Measurements from ENCODE around the gene TMPRSS15. TPM values are rescaled to one million over a fixed set of nuclear protein-coding genes. Genes with fewer than 3 reads are reported as not detected.

TMPRSS15 gene
- total RNA-seq, 1 donor from 2014 or later = not detected

- Mint-ChIP-seq H3K4me1 (ENCODE audit: low read depth) (no peaks in the 10 kb centered on the region), H3K36me3 (ENCODE audit: low read depth) (no peaks in the 10 kb centered on the region), H3K4me3 (ENCODE audit: low read depth) (no peak overlapping the region), H3K27me3 (ENCODE audit: low read depth) (no peaks in the 10 kb centered on the region), H3K27ac (no peak overlapping the region), H3K9me3 (peaks cover 17% of the 10 kb centered on the region)
- intact Hi-C loops (cut with micrococcal nuclease) = no loop called here
- no peak for DNase-seq (ENCODE audit: low spot score)
Observed at GRCh38 chr21:18318156-18318555, 85.4 kb downstream of the TMPRSS15 start.

- Mint-ChIP-seq H3K4me3 (ENCODE audit: low read depth) (no peak overlapping the region), H3K27me3 (ENCODE audit: low read depth) (no peaks in the 10 kb centered on the region), H3K9me3 (no peaks in the 10 kb centered on the region), H3K36me3 (ENCODE audit: low read depth) (no peaks in the 10 kb centered on the region), H3K27ac (no peak overlapping the region), H3K4me1 (ENCODE audit: low read depth) (no peaks in the 10 kb centered on the region)
- intact Hi-C loops (cut with micrococcal nuclease) = no loop called here
- no peak for DNase-seq (ENCODE audit: low spot score)
Observed at GRCh38 chr21:18298228-18298627, 105.4 kb downstream of the TMPRSS15 start.

GRCh38 chr21:18294100-18294499, 109.5 kb downstream of the TMPRSS15 start:
- DNase-seq (ENCODE audit: low spot score) = no peak
- no peaks in the 10 kb centered on the region for H3K36me3 Mint-ChIP-seq (ENCODE audit: low read depth)
- H3K9me3 Mint-ChIP-seq = no peaks in the 10 kb centered on the region
- H3K27me3 Mint-ChIP-seq (ENCODE audit: low read depth) = no peaks in the 10 kb centered on the region
- no peak overlapping the region for H3K27ac Mint-ChIP-seq
- no peak overlapping the region for H3K4me3 Mint-ChIP-seq (ENCODE audit: low read depth)
- intact Hi-C loops (cut with micrococcal nuclease) = no loop called here
- H3K4me1 Mint-ChIP-seq (ENCODE audit: low read depth) = no peaks in the 10 kb centered on the region

DNA sequence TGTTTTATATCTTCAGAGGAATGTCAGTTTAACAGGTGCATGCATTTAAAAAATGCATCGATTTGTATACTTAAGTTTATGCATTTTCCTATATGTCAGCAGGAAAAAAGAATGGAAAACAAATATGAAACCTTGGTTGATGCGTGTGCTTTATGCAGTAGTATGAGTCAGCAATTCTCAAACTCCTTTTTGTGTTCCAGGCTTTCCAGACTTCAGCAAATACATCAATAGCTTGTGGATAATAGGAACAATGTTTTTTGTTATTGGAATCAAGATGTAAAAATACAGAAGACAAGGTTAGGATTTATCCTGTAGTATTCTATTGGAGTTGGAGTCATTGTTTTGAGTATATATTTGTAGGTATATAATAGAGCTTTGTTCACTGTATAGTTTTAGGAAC, 113.7 kb downstream of the TMPRSS15 start:
- Mint-ChIP-seq H3K36me3 (ENCODE audit: low read depth) (no peaks in the 10 kb centered on the region), H3K4me3 (ENCODE audit: low read depth) (no peak overlapping the region), H3K4me1 (ENCODE audit: low read depth) (no peaks in the 10 kb centered on the region), H3K9me3 (no peaks in the 10 kb centered on the region), H3K27me3 (ENCODE audit: low read depth) (no peaks in the 10 kb centered on the region), H3K27ac (no peak overlapping the region)
- no peak for DNase-seq (ENCODE audit: low spot score)
- intact Hi-C loops (cut with micrococcal nuclease) = no loop called here

- no peaks in the 10 kb centered on the region for H3K36me3 Mint-ChIP-seq (ENCODE audit: low read depth)
- H3K27me3 Mint-ChIP-seq (ENCODE audit: low read depth) = no peaks in the 10 kb centered on the region
- intact Hi-C loops (cut with micrococcal nuclease) = no loop called here
- H3K27ac Mint-ChIP-seq = no peak overlapping the region
- H3K4me1 Mint-ChIP-seq (ENCODE audit: low read depth) = no peaks in the 10 kb centered on the region
- no peak for DNase-seq (ENCODE audit: low spot score)
- no peak overlapping the region for H3K4me3 Mint-ChIP-seq (ENCODE audit: low read depth)
- peaks cover 10% of the 10 kb centered on the region for H3K9me3 Mint-ChIP-seq
Observed at GRCh38 chr21:18285379-18285778, 118.2 kb downstream of the TMPRSS15 start.

DNA sequence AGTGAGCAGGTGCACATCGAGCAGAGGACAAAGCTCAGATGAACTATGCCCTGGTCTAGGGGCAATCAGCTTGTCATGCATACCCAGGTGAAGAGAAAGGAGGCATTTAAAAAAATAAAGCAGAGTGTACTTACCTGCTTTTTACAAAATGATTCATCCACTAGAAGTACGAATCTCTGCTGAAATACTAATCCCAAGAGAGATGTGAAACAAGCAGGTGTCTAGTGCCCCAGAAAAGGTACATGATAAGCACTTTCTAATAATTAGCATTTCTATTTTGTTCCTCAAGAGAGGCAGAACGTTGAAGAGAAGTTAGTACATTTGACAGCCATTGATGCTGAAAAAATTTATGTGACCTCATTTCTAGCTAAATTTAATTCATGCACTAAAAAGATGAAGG, 127.8 kb downstream of the TMPRSS15 start:
- Mint-ChIP-seq H3K9me3 (peaks cover 13% of the 10 kb centered on the region), H3K4me1 (ENCODE audit: low read depth) (no peaks in the 10 kb centered on the region), H3K27me3 (ENCODE audit: low read depth) (no peaks in the 10 kb centered on the region), H3K4me3 (ENCODE audit: low read depth) (no peak overlapping the region), H3K36me3 (ENCODE audit: low read depth) (no peaks in the 10 kb centered on the region), H3K27ac (no peak overlapping the region)
- intact Hi-C loops (cut with micrococcal nuclease) = no loop called here
- DNase-seq (ENCODE audit: low spot score) = no peak

DNA sequence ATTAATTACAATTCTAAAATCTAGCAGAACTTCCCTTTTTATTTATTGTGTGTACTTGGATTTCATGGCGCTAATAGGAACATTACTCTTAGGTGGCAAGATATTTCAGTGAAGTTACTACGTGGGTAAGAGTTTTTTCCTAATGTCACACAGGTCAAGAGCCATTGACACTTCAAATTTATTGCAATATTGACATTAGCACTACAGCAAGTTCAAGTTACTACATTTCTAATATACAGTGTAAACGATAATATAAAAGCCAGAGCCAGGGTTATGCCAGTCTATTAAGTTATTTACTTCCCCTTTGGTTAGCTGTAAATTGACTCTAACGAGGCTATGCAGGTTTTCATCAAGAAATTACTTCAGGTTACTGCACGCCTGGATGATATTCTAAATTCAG, 129.2 kb downstream of the TMPRSS15 start:
- no peaks in the 10 kb centered on the region for H3K4me1 Mint-ChIP-seq (ENCODE audit: low read depth)
- H3K27ac Mint-ChIP-seq = no peak overlapping the region
- no peak overlapping the region for H3K4me3 Mint-ChIP-seq (ENCODE audit: low read depth)

DNA sequence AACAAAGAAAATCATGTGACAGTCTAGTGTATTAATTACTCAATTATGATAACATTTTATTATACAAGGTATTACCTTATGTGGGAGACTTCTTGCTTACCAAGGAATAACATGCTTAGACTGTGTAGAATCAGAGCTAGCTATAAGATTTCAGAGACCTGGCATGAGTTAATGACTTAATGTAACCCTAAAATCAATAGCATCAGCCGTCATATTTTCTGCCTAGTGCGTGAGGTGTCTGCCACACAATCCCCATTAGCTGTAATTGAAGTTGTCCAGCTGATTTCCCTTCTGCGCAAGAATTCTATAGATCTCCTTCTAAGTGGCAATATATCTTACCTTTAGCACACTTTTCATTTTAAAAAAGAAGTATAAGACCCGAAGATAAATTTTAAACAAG, 130.2 kb downstream of the TMPRSS15 start:
- no peak for DNase-seq (ENCODE audit: low spot score)
- Mint-ChIP-seq H3K27ac (no peak overlapping the region), H3K4me1 (ENCODE audit: low read depth) (no peaks in the 10 kb centered on the region), H3K4me3 (ENCODE audit: low read depth) (no peak overlapping the region), H3K9me3 (peaks cover 15% of the 10 kb centered on the region), H3K27me3 (ENCODE audit: low read depth) (no peaks in the 10 kb centered on the region), H3K36me3 (ENCODE audit: low read depth) (no peaks in the 10 kb centered on the region)
- intact Hi-C loops (cut with micrococcal nuclease) = no loop called here

More for the DNA sequence above, 129.2 kb downstream of the TMPRSS15 start:
- no peaks in the 10 kb centered on the region for H3K36me3 Mint-ChIP-seq (ENCODE audit: low read depth)
- peaks cover 9% of the 10 kb centered on the region for H3K9me3 Mint-ChIP-seq
- DNase-seq (ENCODE audit: low spot score) = no peak
- intact Hi-C loops (cut with micrococcal nuclease) = no loop called here
- no peaks in the 10 kb centered on the region for H3K27me3 Mint-ChIP-seq (ENCODE audit: low read depth)

DNA sequence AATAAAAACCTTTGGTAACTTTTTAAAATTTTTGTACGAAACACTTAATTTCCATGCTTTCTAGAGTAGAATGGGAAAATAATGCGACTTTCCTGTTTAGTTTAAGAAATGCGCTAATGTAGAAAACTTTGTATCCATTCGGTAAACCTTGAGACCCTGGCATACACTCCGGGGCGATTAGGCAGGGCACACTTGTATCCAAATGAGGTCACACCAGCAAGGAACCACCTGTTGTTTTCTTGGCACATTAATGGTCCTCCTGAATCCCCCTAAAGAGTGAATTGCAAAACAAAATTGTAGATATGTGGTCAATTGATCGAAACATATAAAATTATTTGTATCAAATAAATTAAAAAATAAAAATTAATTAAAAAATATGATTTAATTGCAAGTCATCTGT, 133.7 kb downstream of the TMPRSS15 start:
- intact Hi-C loops (cut with micrococcal nuclease) = no loop called here
- Mint-ChIP-seq H3K4me1 (ENCODE audit: low read depth) (no peaks in the 10 kb centered on the region), H3K4me3 (ENCODE audit: low read depth) (no peak overlapping the region), H3K36me3 (ENCODE audit: low read depth) (no peaks in the 10 kb centered on the region), H3K27ac (no peak overlapping the region), H3K27me3 (ENCODE audit: low read depth) (no peaks in the 10 kb centered on the region), H3K9me3 (peaks cover 20% of the 10 kb centered on the region)
- no peak for DNase-seq (ENCODE audit: low spot score)

DNA sequence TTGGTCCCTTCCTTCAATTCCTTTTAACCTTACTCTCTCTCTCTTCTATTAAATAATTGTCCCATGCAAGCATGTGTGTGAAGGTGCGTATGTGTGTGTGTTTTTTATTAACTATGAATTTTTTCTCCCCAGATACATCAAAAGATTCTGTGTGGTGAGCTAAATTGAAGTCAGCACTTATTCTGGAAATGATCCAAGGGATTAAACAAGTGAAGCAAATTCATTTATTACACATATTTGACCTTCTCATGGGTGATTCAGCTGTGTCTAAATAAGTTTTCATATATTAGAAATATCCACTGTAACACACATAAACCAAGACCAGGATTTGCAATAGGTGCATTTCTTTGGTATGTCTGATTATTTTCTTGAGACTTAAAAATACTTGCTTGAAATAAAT, 134.7 kb downstream of the TMPRSS15 start:
- H3K27me3 Mint-ChIP-seq (ENCODE audit: low read depth) = no peaks in the 10 kb centered on the region
- no peaks in the 10 kb centered on the region for H3K4me1 Mint-ChIP-seq (ENCODE audit: low read depth)
- H3K27ac Mint-ChIP-seq = no peak overlapping the region
- H3K4me3 Mint-ChIP-seq (ENCODE audit: low read depth) = no peak overlapping the region
- peaks cover 20% of the 10 kb centered on the region for H3K9me3 Mint-ChIP-seq
- intact Hi-C loops (cut with micrococcal nuclease) = no loop called here
- DNase-seq (ENCODE audit: low spot score) = no peak
- no peaks in the 10 kb centered on the region for H3K36me3 Mint-ChIP-seq (ENCODE audit: low read depth)

- DNase-seq (ENCODE audit: low spot score) = no peak
- Mint-ChIP-seq H3K4me3 (ENCODE audit: low read depth) (no peak overlapping the region), H3K4me1 (ENCODE audit: low read depth) (no peaks in the 10 kb centered on the region), H3K9me3 (peaks cover 20% of the 10 kb centered on the region), H3K27me3 (ENCODE audit: low read depth) (no peaks in the 10 kb centered on the region), H3K27ac (no peak overlapping the region), H3K36me3 (ENCODE audit: low read depth) (no peaks in the 10 kb centered on the region)
- intact Hi-C loops (cut with micrococcal nuclease) = no loop called here
Observed at GRCh38 chr21:18267496-18267895, 136.1 kb downstream of the TMPRSS15 start.

- Mint-ChIP-seq H3K4me3 (ENCODE audit: low read depth) (no peak overlapping the region), H3K4me1 (ENCODE audit: low read depth) (no peaks in the 10 kb centered on the region), H3K27ac (no peak overlapping the region), H3K27me3 (ENCODE audit: low read depth) (no peaks in the 10 kb centered on the region), H3K36me3 (ENCODE audit: low read depth) (no peaks in the 10 kb centered on the region), H3K9me3 (peaks cover 15% of the 10 kb centered on the region)
- DNase-seq (ENCODE audit: low spot score) = no peak
- intact Hi-C loops (cut with micrococcal nuclease) = no loop called here
Observed at GRCh38 chr21:18265944-18266343, 137.6 kb downstream of the TMPRSS15 start.

- intact Hi-C loops (cut with micrococcal nuclease) = no loop called here
- no peak overlapping the region for H3K27ac Mint-ChIP-seq
- DNase-seq (ENCODE audit: low spot score) = no peak
Observed at GRCh38 chr21:18253799-18254198, 149.8 kb downstream of the TMPRSS15 start.

GRCh38 chr21:18253221-18253620, 150.4 kb downstream of the TMPRSS15 start:
- intact Hi-C loops (cut with micrococcal nuclease) = no loop called here
- H3K36me3 Mint-ChIP-seq (ENCODE audit: low read depth) = no peaks in the 10 kb centered on the region

More at GRCh38 chr21:18253799-18254198, 149.8 kb downstream of the TMPRSS15 start:
- Mint-ChIP-seq H3K4me3 (ENCODE audit: low read depth) (no peak overlapping the region), H3K9me3 (no peaks in the 10 kb centered on the region), H3K27me3 (ENCODE audit: low read depth) (no peaks in the 10 kb centered on the region), H3K4me1 (ENCODE audit: low read depth) (no peaks in the 10 kb centered on the region), H3K36me3 (ENCODE audit: low read depth) (no peaks in the 10 kb centered on the region)

More at GRCh38 chr21:18253221-18253620, 150.4 kb downstream of the TMPRSS15 start:
- Mint-ChIP-seq H3K4me1 (ENCODE audit: low read depth) (no peaks in the 10 kb centered on the region), H3K27me3 (ENCODE audit: low read depth) (no peaks in the 10 kb centered on the region), H3K27ac (no peak overlapping the region), H3K9me3 (no peaks in the 10 kb centered on the region), H3K4me3 (ENCODE audit: low read depth) (no peak overlapping the region)
- DNase-seq (ENCODE audit: low spot score) = no peak
